ENCODE measurements around the gene TEX11.
"Not testable (repeated sequence)": the region's sequence is repeated elsewhere in the genome, so short reads cannot be mapped to it uniquely, and the experiment has no call there.

TEX11 gene

DNA sequence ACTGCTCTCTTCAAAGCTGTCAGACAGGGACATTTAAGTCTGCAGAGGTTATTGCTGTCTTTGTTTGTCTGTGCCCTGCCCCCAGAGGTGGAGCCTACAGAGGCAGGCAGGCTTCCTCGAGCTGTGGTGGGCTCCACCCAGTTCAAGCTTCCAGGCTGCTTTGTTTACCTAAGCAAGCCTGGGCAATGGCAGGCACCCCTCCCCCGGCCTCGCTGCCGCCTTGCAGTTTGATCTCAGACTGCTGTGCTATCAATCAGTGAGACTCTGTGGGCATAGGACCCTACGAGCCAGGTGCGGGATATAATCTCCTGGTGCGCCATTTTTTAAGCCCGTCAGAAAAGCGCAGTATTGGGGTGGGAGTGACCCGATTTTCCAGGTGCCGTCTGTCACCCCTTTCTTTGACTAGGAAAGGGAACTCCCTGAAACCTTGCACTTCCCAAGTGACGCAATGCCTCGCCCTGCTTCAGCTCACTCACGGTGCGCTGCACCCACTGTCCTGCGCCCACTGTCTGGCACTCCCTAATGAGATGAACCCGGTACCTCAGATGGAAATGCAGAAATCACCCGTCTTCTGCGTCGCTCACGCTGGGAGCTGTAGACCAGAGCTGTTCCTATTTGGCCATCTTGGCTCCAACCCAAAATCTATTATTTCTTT, 338.5 kb downstream of the TEX11 start:
- not testable (repeated sequence) for DNase-seq

DNA sequence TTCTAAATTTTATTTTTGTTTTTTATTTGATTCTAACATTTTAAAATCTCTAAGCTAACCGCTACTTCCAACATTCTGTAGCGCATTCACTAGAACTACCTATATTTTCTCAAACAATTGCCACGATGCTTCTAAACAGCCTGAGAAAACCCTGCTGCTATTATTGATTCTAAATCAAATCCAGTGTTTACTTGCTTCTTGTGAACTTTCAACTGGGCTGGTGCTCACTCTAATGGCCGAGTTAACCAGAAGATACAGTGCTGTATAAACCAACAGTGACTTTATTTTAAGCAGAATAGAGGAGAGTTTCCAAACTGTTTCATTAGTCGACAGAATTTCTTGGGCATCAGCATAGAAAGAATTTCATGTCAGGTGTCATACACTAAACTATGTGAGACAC, 353.6 kb downstream of the TEX11 start:
- no peak for DNase-seq

DNA sequence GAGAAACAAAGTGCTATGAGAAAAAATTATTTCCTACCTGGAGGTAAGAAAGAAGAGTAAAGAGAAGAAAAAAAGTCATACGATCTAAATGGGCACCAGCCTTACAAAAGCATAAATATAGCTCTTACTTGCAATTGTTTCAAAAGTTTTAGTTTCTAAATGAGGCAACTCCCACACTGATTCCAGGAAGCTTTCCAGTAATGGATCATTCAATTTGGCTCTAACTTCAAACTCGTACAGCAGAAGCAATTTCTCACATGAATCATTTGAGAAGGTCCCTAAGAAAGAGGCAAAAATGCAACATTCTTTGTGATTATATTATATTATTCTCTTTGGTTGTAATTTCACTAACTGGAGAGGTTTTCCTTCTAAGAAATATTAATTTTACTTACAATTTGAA, 354.0 kb downstream of the TEX11 start:
- DNase-seq = no peak

DNA sequence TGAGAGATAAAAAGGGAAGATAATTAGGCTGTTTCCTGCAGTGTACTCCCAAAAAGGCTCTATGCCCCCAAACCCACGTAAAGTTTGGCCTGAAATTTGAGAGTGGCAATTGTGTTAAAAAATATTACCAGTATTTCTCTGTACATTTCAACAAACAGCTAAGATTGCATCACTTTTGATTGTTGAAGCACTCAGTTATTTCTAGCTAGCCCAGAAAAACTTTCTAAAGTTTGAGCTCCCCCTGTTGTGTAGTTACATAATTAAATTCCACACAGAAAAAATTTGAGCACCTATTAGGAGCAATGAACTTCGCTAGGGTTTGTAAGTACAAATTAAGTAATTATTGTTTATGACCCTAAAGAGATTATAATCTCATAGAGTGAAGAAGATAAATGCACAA, 354.4 kb downstream of the TEX11 start:
- DNase-seq = peak; percentile 10 to 17

DNA sequence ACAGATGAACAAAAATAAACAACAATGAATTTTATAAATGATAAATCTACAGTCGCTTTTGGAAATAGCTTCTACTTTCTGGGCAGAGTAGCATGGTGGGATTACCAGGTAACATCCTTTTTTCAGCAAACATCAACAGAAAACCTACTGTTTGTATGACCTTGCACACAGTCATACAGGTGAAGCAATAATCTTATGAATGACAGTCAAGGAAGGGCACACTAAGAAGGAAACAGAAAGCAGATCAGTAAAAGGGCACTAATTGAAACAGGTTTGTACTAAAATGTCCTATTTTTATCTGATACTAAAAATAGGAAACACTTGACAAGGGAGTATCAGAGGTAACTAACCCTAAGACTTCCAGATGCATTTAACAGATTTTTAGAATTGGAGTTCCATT, 355.0 kb downstream of the TEX11 start:
- DNase-seq = no peak

DNA sequence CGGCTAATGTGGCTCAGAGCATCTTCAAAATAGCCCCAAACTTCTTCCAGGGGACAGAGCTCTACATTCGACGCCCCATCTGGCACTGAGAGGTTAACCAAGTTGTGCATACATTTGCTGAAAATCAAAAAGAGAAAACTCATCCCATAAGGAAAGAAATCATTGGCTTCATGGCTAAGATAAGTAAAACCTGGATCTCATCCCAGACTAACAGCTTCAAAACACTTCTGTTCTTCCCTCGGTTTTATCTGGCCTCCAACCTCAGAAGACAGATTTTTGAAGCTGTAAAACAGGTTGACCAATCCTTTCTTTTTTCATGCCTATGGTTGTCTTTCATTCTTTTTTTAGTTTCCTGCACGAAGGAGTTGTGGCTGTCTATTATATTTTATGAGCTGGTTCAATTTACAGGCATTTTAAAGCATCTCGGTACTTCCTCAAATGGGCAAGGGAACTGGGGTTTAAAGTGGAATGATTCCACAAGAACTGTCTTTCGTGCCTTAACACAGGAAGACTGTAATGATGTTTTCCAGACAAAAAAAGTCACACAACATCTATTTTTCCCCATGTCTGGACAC, 356.3 kb downstream of the TEX11 start:
- DNase-seq = peak; percentile 3 to 4

DNA sequence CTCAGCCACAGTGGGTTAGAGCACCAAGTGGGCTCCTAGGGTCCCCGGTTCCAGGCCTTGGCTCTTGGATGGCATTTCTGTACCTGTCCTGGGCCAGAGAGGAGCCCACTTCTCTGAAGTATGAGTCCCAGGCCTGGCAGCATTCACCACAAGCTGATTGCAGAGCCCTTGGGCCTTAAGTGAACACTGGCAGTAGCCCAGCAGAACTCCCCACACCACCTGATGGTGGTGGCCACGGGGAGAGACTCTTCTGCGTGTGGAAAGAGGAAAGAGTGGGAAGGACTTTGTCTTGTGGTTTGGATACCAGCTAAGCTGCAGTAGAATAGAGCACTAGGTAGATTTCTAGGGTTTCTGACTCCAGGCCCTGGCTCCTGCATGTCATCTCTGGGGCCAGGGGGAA, 359.1 kb downstream of the TEX11 start:
- DNase-seq = no peak

DNA sequence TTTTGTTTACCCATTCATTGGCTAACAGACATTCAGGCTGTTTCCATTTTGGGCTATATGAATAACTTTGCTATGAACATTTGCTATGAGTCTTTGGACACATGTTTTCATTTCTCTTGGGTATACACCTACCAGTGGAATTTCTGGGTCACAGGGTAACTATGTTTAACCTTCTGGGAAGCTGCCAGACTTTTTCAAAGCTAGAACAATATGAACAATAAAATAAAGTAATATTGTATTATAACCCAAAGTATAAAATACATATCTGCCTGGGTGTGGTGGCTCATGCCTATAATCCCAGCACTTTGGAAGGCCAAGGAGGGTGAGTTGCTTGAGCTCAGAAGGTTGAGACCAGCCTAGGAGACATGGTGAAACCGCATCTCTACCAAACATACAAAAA, 373.3 kb downstream of the TEX11 start:
- DNase-seq = no peak

DNA sequence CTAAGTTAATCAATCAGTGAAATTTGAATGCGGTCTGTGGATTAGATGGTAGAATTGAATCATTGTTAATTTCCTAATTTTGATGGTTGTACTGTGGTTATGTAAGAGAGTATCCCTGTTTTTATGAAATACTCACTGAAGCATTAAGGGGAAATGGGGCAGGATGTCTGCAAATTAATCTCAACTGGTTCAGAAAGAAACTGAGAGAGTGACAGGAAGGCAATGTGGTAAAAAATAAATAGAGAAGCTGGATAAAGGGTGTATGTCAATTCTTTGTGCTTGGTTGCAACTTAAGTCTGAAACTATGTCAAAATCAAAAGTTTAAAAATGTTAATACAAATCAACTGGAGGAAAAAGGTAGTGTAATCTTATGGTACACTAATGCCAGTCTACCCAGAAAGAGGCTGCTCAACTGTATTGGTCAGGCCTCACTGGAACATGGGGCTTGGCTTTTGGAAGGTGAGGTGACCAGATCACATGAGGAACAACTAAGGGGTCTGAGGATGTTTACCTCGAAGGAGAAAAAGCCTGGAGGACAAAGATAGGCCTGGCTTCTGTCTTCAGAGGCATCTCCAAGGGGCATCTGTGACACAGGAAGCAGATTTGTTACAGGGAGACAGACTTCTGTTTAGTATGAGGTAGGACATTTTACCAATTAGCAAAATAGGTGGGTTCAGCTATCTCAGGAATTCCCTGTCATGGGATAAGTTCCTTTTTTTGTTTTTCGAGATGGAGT, 380.7 kb downstream of the TEX11 start:
- DNase-seq = no peak

DNA sequence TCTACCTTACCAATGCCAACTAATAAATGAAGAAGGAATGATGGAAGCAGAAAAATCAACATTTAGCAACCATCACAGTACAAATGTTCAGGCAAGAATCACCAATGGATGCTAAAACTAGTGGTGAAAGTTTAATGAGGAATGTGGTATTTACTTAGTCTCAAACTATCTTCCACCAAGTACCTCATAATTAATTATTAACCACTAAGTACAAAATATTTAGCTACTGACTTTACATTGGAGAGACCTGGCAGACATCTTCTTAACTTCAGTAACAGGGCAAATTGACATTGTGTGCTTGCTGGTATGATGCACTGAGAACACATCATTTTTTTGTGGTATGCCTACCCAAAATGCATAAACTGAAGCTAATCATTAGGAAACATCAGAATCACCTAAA, 381.5 kb downstream of the TEX11 start:
- DNase-seq = no peak

DNA sequence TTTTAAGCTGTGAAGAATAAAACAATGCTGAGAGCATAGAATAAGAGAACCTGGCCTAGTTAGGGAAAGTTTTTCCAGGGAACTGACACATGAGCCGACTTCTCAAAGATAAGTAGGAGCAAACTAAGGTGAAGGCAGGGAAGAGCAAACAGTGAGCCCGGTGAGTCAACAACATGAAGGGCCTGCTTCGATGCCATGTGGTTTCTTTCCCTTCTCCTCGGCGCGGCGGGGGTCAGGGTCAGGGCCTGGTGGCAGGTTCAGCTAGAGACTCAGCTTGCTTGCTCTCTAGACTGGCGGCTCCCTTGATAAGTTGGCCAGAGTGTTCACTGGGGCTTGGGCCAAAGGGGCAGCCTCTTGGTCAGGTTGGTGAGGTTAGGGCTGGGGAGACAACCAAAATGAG, 382.8 kb downstream of the TEX11 start:
- no peak for DNase-seq

DNA sequence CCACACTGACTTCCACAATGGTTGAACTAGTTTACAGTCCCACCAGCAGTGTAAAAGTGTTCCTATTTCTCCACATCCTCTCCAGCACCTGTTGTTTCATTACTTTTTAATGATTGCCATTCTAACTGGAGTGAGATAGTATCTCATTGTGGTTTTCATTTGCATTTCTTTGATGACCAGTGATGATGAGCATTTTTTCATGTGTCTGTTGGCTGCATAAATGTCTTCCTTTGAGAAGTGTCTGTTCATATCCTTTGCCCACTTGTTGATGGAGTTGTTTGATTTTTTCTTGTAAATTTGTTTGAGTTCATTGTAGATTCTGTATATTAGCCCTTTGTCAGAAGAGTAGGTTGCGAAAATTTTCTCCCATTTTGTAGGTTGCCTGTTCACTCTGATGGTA, 392.8 kb downstream of the TEX11 start:
- DNase-seq = not testable (repeated sequence)

DNA sequence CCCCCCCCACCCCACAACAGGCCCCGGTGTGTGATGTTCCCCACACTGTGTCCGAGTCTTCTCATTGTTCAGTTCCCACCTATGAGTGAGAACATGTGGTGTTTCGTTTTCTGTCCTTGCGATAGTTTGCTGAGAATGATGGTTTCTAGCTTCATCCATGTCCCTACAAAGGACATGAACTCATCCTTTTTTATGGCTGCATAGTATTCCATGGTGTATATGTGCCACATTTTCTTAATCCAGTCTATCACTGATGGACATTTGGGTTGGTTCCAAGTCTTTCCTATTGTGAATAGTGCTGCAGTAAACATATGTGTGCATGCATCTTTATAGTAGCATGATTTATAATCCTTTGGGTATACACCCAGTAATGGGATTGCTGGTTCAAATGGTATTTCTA, 393.2 kb downstream of the TEX11 start:
- DNase-seq = not testable (repeated sequence)

DNA sequence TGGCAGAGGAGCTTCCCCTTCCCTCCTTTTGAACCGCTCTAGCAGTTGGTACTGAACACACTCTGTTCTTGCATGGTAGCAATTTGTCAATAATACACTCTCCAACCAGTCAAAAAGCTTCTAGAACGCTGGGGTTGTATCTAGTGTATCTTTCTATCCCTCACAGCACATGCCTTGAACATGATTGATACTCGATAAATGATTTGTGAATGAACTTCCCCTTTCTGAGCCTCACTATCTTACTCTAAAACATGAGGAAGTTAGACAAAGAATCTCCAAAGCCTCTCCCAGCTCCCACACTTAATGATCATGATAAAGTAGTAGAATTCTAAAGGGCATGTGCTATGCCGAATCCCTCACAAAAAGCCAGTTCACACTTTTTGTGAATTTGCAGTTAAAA, 399.4 kb downstream of the TEX11 start:
- peak; percentile 13 to 20 for DNase-seq

DNA sequence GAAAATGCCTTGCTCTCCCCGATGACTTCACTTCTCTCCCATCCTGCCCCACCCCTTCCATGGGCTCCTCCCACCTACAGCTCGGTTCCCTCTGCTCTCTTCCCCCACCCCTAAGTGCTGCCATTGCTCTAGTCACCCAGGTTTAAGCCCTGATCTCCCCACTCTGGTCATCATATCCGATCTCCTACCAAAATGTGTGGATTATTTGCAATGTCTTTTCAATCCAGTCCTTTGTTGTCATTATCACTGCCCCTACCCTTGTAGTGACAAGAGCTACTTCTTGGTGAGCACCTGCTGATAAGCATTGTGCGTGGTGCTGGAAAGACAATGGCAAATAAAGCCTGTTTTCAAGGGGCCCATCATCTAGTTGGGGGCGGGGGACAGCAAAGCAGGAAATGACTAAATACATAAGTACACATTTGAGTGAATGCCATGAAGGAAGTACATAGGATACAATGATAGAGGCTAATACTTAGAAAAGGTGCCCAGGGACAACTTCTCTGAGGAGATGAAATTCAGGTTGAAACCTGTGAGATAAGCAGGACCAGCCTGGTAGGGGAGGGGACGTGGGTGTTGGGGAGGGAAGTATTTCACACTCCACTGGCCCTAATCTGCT, 400.1 kb downstream of the TEX11 start:
- DNase-seq = no peak

DNA sequence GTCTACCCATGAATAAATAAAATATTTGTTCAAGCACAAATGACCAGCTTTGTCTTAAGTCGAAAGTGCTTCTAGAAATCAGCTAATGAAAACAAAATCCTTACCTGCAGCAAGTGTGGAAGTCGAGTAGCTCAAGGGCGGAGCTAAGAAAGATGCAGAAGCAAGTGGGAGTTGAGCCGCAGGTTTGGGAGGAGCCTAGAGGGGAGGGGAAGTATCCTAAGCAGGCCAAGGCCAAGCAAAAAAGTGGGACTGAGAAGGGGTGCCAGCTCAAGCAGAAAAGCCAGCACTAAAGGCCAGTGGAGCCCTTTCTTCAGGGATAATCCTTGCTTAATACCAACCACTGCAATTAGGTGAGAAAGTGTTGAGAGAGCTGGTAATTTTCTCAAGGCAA, 403.1 kb downstream of the TEX11 start:
- DNase-seq = no peak

DNA sequence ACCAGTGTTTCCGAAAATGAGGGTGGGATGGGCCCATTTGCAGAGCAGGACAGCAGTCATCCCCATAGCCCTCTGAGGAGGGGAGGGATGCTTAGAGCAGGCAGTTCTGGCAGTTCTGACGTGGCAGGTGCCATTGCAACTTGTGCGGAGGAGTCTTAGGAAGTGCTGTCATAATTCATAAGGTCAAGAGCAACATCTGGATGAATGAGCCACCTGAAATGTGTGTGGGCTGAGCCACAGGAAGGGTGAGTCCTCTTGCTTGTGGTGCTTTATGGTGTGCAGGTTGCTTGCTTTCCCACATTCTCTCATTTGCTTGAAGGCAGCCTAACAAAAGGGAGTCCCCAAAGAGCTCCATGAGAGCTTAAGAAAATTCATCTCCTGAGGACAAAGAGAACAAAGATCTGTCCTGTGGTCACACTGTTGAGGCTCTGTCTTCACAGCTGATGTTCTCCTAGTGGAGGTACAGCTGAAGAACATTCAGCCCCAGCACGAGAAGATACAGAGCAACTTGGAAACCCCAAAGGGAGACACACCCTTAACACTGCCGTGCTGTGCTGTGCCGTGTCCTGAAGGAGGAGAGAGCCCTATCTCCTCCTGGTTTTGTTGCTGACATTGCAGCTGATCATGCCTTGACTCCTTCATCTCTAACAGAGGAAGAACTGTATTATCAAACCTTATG, 403.6 kb downstream of the TEX11 start:
- no peak for DNase-seq

DNA sequence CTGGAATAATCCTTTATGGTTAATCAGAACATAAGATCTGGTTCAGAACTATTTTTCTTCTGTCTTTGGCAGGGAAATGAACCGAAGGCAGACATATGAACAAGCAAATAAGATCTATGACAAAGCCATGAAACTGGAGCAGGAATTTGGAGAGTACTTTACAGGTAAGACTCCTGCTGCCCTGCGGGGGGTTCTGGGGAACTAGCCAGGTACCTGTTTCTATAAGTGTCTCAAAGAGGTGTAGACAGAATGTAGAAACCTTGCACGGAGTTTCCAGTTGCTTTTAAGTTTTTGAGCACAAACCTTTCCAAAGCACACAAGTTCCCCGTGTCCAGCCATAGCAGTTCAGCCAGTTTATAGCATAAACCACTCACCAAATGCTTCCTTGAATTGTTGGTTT, 407.7 kb downstream of the TEX11 start:
- DNase-seq = no peak

DNA sequence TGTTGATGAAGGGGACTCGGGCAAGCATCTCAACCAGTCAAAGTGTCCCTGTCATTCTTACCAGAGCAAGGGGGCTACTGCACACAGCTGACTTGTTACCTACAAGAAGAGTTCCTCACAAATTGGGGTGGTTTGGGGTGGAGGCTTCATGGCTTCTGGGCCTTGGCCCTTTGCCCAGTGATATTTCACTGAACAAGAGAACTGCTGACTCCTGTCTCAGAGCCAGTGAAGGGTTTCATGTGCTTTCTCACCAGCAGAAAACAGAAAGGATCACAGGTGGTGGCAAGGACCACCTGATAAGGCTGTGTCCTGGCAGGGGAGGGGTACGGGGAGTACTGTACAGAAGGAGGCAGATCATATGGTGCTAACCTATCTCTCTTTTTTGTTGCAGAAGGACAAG, 410.4 kb downstream of the TEX11 start:
- DNase-seq = no peak

DNA sequence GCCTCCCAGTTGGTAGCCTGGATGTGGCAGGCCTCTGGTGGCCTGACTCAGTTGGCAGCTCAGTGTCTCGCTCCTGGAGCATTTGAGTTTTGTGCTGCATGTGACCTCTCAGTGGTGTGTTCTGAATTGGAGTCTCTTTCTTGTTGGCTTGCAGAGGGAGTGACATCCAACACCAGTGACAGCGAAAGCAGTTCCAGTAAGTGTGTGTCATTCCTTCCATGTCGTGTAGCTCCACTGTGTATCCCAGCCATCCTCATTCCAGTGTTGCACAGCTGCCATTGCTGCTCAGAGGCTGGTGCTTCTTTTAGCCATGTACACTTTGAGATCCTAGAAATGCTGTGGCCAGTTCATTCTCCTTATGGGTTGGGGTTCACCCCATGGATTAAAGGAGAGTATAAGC, 411.5 kb downstream of the TEX11 start:
- no peak for DNase-seq

DNA sequence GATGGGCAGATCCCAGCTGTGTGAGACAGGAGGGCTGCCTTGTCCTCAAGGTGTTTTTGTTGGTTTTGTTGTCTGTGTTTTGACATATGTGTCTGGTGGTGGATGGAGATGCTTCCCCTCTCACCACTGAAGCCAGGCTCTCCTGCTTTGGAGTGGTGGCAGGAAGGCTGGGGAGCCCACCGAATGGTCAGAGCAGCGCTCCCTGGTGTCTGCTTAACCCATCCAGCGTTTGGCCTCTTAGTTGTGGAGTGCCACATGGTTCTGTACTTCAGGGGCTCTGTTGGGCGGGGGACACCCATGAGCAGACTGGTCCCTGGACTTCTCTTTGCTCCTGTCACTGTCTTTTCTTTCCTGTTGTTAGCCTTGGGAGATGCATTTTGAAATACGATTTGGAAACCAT, 412.0 kb downstream of the TEX11 start:
- DNase-seq = no peak

DNA sequence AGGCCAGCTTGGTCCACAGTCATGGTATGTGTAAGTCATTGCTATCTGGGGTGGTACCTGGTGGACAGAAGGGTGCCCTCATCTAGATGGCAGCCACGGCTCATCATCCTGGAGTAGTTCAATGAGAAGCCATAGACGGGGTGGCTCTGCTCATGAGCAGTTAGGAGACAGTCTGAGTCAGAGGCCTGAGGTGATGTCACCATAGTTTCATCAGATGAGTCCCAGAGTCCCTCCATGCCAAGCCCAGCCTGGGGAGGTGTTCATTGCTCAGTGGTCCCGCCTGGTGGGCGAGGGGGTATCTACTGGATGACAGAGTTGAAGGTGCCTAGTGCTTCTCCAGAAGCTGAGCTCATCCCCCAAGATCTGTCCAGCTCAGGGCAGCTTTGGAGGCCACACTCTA, 414.1 kb downstream of the TEX11 start:
- DNase-seq = no peak

DNA sequence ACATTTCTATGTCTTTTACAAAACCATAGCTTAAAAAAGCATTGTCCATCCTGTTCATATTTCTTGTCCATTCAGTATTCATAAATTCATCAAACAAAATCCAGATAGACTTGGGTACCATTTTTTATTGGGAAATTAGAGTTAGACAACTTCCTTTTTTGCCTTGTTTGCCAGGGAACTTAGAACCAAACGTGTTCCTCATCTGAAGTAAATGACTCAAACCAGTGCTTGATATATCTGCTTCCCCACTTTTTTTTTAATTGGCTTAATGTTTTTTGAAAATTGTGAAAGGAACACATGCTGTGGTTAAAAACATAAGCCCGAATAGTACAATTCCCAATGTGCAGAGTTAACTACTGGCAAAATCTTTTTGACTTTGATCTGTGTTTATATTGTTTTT, 419.7 kb downstream of the TEX11 start:
- DNase-seq = peak in 1 of 2 experiments; percentile 19

DNA sequence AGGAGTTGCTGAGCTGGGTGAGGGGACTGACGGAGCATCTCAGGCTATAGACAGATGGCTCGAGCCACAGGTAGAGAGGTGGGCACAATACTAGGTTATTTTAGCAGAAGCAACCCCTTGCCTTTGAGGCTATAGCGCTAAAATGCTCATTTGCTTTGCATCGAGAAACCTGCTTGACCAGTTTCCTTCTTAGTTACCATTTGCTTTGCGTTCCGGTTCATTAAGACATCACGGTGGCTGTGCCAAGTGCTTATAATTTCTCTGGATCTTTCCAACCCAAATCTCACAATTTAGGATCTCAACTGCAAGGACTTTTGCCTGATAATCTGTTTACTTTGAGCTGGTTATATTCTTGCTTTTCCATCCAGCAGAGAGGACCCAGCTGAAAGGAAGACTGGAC, 423.0 kb downstream of the TEX11 start:
- no peak for DNase-seq

Measured in Kasumi-1 (cell line).